Fibroblast of pulmonary artery (primary cell): ENCODE data around the gene TMEM132D.

Experiments used
- DNase-seq: peaks from one replicate; pipeline ENCODE4 v3.0.0-alpha.2; 2010; ENCODE audit warnings: low read depth
- H3K4me3 ChIP-seq: replicated peaks from 2 replicates; pipeline ENCODE4 v1.5.1; 2011; ENCODE audit warnings: low read depth, mild to moderate bottlenecking, control low read depth, low read length, moderate library complexity
- CTCF ChIP-seq: IDR thresholded peaks from 2 replicates; pipeline ENCODE4 v1.5.1; 2011; ENCODE audit warnings: mild to moderate bottlenecking, control low read depth, low read length, inconsistent platforms; ENCODE audit errors: missing control alignments

Gene TMEM132D

GRCh38 chr12:129619271-129619670 is 284.6 kb downstream of the TMEM132D start:
- no peak for TF ChIP-seq CTCF
- no peak for DNase-seq
- H3K4me3 ChIP-seq, result no peak overlapping the region

GRCh38 chr12:129617849-129618248 is 286.0 kb downstream of the TMEM132D start:
- no peak for DNase-seq
- H3K4me3 ChIP-seq, result no peak overlapping the region
- no peak for TF ChIP-seq CTCF

GRCh38 chr12:129615001-129615400 is 288.8 kb downstream of the TMEM132D start:
- H3K4me3 ChIP-seq, result no peak overlapping the region
- TF ChIP-seq CTCF, result no peak

GRCh38 chr12:129614221-129614885 is 289.5 kb downstream of the TMEM132D start:
- no peak for DNase-seq
- no peak for TF ChIP-seq CTCF
- H3K4me3 ChIP-seq, result no peak overlapping the region

More at GRCh38 chr12:129615001-129615400, 288.8 kb downstream of the TMEM132D start:
- no peak for DNase-seq

GRCh38 chr12:129613314-129613713 is 290.5 kb downstream of the TMEM132D start:
- no peak for DNase-seq
- no peak for TF ChIP-seq CTCF

GRCh38 chr12:129610601-129611120 is 293.2 kb downstream of the TMEM132D start:
- no peak for TF ChIP-seq CTCF
- no peak overlapping the region for H3K4me3 ChIP-seq
- no peak for DNase-seq

More at GRCh38 chr12:129613314-129613713, 290.5 kb downstream of the TMEM132D start:
- no peak overlapping the region for H3K4me3 ChIP-seq

- no peak for TF ChIP-seq CTCF
- no peak for DNase-seq
- no peak overlapping the region for H3K4me3 ChIP-seq
Measured at GRCh38 chr12:129607756-129608155, 296.1 kb downstream of the TMEM132D start.
